NCI-H748 (cell line): ENCODE results near the gene GSC2.

Experiments
- DNase-seq: peaks from one replicate; lab custom pipeline; 2025; ENCODE audit not compliant: unreplicated experiment; lab: John Stamatoyannopoulos, UW

Gene GSC2

DNA sequence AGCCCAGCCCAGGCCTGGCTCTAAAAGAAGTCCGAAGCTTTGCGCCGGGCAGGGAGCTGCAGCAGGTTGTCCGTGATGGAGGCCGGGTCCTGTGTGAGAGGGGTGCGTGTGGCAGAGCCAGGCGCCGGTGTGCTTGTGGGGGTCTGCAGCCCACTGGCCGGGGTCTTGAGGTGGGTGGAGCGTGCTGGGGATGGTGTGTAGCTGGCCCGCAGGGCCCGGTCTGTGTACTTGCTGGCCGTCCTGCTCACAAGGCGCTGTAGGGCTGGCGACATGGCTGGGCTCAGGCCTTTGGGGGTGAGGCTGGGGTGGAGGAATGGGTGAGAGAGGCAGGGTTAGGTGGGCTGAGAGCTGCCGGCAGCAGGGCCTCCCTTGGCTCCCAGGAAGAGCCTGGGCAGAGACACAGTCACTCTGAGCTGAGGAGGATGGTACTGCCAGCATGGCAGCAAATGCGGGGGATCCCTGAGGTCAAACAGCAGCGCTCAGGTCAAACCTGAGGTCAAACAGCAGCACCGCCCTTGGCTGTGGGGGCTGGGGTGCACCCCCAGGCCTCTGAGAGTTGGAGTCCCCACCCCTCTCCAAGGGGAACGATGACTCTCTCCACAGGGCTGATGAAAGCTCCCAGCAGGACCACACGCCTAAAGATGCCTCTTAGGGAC lies 15.8 kb downstream of the GSC2 start:
- DNase-seq: no peak

DNA sequence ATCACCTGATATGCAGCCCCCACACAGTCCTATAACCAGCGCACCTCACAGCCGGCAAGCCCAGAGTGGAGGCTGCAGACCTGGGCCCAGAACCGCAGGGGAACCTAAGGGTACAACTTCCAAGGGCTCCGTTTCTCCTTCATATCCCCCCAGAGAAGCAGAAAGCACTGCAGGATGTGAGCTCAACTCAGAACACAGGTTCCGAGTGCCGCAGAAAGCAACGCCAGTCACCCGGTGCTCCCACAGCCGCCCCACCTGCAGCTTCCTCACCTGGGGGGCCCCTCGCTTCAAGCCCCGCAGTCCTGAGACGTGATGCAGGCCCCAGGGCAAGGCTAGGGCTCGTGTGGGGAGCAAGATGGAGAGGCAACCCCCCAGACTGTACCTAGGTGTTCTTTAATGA lies 16.5 kb downstream of the GSC2 start:
- DNase-seq: no peak

DNA sequence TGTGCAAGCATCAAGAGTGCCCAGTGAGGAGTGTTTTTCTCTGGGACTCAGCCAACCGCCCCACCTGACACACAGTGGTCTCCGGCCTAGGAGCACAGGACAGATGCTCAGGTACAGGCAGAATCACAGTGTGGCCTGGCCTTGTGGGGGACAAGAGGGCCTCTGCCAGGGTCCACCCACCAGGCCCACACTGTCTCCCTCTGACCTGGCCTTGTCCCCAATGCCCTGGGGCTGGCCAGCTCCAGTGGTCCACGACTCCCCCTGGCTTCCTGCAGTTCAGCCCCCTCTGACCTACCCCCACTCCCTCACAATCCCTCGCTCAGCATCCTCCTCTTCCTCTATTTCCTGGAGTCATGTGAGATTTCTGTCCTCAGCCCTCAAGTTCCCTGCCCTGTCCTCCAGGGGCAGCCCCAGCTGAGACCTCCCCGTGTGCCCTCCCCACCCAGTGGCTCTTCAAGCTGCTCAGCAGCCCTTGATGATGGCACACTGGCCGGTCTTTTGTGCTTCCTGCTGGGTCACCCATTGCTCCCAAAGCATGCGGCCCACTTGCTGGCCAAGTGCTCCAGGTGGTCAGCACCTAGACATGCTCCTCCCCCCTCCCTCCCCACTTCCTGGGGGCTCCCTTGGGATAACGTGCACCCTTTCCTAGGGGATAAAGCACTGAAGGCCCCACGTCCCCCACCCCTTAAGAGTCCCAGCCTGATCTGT lies 17.2 kb downstream of the GSC2 start:
- DNase-seq: no peak

DNA sequence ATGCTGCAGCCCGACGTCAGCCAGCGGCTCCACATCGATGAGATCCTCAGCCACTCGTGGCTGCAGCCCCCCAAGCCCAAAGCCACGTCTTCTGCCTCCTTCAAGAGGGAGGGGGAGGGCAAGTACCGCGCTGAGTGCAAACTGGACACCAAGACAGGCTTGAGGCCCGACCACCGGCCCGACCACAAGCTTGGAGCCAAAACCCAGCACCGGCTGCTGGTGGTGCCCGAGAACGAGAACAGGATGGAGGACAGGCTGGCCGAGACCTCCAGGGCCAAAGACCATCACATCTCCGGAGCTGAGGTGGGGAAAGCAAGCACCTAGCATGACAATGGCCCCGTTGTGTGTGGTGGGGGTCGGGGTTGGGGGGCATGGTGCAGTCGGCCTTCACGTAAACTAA lies 17.9 kb downstream of the GSC2 start:
- no peak for DNase-seq

DNA sequence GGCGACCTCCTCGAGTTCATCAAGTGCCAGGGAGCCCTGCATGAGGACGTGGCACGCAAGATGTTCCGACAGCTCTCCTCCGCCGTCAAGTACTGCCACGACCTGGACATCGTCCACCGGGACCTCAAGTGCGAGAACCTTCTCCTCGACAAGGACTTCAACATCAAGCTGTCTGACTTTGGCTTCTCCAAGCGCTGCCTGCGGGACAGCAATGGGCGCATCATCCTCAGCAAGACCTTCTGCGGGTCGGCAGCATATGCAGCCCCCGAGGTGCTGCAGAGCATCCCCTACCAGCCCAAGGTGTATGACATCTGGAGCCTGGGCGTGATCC lies 18.4 kb downstream of the GSC2 start:
- DNase-seq: no peak

DNA sequence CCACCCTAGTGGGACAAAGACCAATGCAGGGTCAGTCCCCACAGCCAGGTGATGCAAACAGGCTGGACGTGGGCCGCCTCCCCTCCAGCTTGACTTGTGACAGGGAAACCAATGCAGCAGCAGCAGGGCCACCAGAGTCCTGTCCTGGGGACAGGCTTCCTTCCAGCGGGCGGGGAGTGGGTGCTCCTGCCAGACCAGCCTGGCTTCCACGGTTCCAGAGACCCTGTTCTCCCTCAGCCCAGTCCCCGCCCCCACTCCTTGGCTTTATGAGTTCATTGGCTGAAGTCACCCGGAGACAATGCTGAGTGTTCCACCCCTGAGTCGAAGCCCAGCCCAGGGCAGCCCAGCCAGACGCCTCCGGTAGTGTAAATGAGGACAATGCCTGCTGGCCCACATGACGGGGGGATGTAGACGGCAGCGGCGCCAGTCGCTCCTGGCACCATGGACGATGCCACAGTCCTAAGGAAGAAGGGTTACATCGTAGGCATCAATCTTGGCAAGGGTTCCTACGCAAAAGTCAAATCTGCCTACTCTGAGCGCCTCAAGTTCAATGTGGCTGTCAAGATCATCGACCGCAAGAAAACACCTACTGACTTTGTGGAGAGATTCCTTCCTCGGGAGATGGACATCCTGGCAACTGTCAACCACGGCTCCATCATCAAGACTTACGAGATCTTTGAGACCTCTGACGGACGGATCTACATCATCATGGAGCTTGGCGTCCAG lies 19.0 kb downstream of the GSC2 start, which contains the start of gene TSSK2:
Gene TSSK2 (plus strand): TSS at position 350 of the 726 bp plus-strand sequence. CDS start 92 bp downstream, at position 442.
- DNase-seq: no peak

DNA sequence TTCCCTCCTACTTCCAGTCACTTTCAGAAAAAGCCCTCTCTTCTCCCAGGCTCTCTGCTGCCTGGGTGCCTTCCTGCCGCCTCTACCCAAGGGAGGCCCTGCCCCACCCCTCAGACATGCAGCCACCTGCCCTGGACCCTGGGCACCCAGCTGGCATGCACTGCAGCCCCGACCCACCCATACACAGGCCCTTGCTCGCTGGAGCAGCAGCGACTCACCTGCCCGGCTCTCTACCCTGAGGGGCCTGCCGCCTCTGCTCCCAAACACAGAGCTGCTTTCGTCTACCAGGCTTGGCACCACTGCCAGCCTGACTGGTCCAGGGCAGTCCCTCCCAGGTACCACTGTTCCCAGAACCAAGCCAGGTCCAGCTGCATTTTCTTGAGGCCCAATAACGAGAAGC lies 20.2 kb downstream of the GSC2 start:
- no peak for DNase-seq

DNA sequence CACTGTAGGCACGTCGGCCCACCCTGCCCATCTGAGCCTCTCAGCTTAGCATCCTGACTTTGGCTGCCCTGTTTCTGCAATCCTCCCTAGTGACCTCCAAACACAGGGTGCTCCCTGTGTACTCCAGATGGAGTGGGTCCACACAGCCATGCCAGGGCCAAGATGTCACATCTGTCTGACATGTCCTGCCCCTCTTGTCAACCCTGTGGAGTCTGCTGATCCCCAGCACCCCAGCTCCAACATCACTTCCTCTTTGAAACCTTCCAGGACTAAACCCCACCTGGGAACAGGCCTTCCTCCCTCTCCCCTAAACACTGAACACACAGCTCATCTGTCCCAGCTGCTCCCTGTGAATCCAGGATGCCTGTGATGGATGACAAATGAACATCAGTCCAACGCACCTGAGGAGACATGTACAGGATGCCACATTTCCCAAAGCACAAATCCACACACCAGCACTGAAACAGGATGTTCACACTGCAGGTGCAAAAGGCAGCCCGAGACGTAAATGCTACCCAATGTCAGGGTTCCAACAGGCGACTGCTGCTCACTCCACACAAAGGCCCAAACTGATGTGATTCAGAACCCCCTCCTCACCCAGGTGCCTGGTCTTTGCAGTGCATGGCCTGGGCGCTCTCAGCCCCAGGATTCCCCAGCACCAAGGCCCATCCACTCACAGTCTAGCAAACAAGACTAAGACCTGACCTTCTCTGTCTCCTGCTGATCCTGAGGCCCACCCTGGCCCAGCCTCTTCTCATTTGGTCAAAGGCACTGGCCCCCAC lies 21.0 kb downstream of the GSC2 start:
- DNase-seq: no peak

DNA sequence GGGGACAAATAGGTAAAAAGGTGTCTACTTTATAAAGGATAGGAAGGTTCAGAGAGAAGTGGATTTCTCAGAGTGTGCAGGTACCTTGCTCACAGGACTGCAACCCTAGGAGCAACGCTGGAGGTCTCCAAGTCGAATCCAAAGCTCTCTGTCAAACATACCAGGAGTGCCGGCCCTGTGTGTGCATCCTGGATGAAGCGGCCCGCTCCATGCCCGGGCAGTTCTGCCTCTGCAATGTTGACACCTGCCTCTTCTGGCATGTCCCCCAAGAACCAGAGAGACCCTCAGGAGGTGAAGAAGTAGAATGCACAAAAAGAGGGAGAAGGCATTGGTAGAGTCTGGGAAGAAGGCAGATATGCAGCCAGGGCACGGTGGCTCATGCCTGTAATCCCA lies 22.1 kb downstream of the GSC2 start:
- DNase-seq: no peak

DNA sequence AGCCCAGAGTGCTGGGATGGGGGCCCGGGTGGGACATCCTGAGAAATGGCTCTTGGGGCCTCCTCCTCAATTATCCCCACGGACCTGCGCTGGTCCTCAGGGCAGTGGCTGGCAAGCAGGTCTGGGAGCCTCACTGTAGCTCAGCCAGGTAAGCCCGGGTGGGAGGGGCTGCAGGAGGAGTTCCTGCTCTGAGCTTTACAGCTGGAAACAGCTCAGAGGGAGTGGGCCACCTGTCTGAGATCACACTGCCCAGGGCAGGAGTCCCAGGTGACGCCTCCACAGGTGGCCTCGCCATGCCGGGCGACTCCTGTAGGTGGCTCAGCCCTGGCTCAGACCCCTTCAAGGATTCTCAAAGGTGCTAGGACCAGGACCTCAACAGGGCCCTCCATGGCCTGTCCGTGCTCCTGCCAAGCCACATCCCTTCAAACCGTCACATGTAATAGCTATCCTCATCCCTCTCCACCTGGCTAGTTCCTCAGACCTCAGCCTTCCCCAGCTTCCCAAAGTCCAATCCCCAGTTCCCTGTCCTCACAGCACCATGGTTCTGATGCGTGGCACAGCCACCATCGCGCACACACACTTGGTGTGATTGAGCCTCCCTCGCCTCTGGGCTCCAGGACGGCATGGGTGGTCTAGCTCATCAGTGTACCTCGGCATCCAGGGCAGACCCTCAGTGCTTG lies 22.6 kb downstream of the GSC2 start:
- DNase-seq: no peak

DNA sequence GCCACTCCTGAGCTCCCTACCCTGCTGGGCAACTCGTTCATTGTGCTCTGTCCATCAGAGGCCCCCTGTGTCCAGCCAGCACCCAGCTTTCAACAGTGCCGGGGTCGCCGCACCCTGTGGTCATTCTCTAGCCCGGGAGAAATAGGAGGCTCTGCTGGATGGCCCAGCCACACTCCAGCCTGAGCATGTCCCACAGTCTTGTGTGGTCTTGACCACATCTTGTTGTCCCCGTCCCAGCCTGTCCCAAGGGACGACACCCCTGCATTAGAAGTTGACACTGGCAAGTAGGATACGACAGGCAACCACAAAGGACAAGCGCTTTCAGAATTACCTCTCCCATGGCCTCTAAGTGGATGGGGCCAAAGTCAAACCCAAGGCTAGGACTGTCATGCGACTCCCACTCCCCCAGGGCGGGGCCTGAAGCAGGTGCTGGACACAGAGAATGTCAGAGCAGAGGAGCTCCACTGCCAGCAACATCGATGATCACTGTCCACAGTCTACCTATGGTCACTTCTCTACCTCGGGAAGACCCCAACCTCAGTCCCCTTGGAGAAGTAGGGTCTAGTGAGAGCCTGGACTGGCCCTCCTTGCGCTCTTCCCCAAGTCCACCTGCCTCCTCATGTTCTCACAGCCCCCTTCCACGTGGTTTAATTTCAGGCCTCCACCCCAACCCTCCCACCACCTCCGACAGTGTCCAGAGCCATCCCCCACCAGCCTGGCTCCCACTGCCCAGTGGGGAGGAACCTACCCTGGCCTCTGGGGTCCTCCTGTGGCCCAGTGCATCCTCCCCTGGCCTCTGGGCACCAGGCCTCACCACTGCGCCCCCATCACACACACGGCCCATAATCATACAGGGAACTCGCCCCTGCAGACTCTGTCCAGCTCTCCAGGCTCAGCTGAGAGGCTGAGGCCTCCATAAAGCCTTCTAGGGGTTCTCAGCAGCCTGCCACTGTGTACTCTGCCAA lies 23.5 kb downstream of the GSC2 start:
- no peak for DNase-seq

DNA sequence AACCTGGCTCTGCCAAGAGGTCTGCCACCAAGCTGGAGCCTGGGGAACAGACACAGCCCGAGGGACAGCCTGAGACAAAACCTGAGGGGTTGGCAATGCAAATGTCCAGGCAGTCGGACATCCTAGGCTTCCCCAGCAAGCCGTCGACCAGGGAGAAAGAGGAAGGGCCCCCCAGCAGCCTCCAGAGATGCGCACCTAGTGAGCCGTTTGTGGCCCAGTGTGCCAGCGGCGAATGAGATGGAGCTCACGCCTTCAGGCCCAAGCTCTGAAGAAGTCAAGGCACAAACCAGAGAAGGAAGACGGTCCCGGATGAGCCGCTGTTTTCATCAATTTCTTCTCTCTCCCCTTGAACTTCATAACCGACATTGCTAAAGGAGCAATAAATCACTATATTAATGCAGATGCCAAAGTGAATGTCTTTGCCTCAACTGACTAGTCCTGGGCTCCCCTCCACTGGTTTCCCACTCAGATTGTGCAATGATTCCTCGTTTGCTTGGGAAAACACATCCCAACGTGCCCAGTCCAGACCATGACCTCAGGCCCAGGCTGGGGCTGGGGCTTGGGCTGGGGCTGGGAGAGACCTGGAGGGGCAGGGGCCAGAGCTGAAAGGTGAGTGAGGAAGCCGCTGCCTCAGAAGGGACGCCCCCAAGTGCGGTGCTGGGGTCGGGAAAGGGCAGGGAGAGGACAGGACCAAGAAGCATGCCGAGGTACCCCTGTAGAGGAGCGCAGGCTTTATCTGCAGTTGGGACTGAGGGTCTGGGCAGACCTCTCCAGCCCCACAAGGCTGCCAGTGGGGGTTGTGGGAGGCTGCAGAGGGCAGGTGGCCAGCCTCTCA lies 24.4 kb downstream of the GSC2 start:
- no peak for DNase-seq

DNA sequence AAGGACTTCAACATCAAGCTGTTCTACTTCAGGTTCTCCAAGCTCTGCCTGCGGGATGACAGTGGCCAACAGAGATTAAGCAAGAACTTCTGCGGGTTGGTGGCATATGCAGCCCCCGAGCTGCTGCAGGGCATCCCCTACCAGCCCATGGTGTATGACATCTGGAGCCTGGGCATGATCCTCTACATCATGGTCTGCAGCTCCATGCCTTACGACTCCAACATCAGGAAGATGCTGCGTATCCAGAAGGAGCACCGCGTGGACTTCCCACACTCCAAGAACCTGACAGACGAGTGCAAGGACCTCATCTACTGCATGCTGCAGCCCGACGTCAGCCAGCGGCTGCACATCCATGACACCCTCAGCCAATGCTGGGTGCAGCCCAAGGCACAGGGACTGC lies 25.1 kb downstream of the GSC2 start:
- DNase-seq: no peak

DNA sequence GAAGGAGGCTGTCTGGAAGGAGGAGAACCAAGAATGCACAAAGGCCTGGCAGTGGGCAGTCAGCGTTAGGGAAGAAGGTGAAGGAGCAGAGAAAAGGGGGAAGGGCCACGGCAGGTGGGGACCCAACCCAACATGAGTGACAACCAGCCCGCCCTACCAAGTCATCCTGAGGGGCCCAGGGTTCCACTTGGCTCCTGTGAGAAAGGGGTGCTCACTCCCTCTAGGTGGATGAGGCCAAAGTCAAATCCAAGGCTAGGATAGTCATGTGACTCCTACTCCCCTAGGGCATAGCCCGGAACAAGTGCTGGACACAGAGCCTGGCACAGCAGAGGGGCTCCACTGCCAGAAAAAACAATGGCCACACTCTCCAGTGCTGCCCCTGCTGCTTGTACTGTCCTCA lies 25.7 kb downstream of the GSC2 start:
- DNase-seq: no peak

DNA sequence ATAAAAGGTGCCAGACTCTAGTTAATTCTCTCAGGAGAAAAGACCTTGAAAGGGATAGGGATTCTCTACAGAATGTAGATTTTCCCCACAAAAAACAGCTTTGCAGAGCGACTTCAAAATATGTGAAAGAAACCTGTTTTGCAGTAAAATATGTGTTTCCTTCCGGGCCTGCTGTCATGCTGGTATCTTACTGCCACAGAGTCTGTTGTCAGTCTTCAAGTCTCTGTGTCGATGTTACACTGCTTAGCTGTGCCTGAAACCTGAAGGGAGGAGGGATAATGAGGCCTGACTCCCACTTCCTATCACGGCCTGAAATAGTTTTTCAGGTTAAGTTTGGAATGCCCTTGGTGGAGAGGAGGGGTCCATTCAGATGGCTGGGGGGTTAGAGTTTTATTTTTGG lies 26.2 kb downstream of the GSC2 start:
- no peak for DNase-seq

DNA sequence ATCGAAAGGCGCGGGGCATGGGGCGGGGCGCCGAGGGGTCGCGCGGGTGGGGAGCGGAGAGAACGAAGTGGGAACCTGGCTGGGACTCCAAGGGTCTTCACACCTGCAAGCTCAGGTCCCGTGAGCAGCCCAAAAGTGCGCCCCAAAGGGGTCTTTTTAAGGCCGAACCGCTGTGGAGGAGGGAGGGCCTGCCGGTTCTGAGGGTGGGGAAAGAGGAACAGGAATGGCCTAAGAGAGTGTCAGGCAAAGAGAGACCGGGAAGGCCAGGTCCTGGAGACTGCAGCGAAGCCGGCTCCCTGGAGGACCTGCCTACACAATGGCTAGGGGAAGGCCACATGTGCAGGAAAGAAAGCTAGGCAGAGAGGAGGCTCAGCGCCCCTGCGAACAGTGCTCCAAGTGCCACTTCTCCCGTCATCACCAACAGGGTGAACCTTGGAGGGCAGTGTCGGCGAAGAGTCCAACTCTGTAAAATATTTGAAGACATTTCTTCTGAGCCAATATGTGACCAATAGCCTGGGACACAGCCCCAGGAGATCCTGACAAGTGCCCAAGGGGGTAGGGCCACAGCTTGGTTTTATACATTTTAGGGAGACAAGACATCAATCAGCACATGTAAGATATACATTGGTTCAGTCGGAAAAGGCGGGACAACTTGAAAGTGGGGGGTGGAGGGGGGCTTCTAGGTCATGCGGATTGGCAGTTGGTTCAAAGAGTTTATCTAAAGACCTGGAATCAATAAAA lies 27.2 kb downstream of the GSC2 start:
- peak; percentile 56 for DNase-seq

DNA sequence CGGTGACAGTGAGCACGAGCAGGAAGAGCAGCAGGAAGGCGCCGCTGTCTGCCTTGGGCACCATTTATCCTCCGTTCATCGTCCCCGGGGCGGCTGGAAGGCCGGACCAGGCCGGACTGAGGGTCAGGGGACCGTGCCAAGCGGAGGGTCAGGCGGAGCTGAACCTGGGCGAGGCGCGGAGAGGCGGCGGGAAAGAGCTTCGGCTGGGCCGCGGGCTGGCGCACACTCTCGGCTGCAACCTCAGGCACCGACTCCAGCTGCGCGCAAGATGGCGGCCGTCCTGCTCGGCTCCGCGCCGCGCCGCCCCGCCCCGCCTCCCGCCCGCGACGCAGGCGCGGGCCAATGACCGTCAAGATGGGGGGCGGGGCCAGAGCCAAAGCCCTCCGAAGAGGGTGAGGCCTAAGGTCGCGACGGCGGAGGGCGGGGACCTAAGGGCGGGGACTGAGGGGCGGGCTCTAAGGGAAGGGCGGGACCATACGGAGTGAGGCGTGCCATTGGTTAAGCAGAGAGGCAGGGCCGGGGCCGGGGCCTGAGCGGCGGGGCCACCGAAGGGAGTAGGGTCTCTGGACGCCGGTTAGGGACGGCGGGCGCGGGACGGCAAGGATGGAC lies 27.8 kb downstream of the GSC2 start, which contains the start of gene DGCR2:
Gene DGCR2 (minus strand): TSS at position 270 of the 609 bp plus-strand sequence. CDS start 206 bp downstream, at position 64.
- peak; percentile 95 for DNase-seq
